ENCODE measurements around the gene ZFYVE27. TPM values are rescaled to one million over a fixed set of nuclear protein-coding genes. Genes with fewer than 3 reads are reported as not detected.

Gene ZFYVE27
- total and polyA plus RNA-seq, 4 donors = 21.1 to 33.9 (median 26.8) TPM

- no peak for DNase-seq
- no peak overlapping the region for H3K4me3 ChIP-seq
- 94 to 97% methylated on average over 15 of the region's 15 CpGs for WGBS, 2 donors
- H3K27ac ChIP-seq (ENCODE audit: low read depth in 1 of 2, low read length in 1 of 2) = no peak overlapping the region
- no peaks in the 10 kb centered on the region for H3K9me3 ChIP-seq (ENCODE audit: control insufficient read depth in 4 of 4, insufficient read depth in 3 of 4, low read length in 3 of 4)
- no peak for TF ChIP-seq CTCF (IDR thresholded peaks at IDR 0.05; ENCODE audit: control extremely low read depth, extremely low read depth)
- ATAC-seq (ENCODE audit: insufficient read depth, low FRiP score) = no peak
- H3K9ac ChIP-seq (ENCODE audit: insufficient read depth in 1 of 2, low read length in 2 of 2) = no peak overlapping the region
- H3K27me3 ChIP-seq (ENCODE audit: control insufficient read depth in 3 of 3, insufficient read depth in 3 of 3, low read length in 2 of 3) = no peaks in the 10 kb centered on the region
- H3K4me1 ChIP-seq (ENCODE audit: control insufficient read depth in 5 of 5, insufficient read depth in 5 of 5, low read length in 5 of 5) = peaks cover 0 to 3% (median 0%) of the 10 kb centered on the region in 5 donors
- H3K36me3 ChIP-seq (ENCODE audit: control insufficient read depth in 4 of 4, insufficient read depth in 4 of 4, low read length in 4 of 4) = peaks cover 17 to 37% (median 35%) of the 10 kb centered on the region in 4 donors
These were observed 7.6 kb downstream of the ZFYVE27 start for GRCh38 chr10:97744405-97745035.

- H3K4me1 ChIP-seq (ENCODE audit: control insufficient read depth in 5 of 5, insufficient read depth in 5 of 5, low read length in 5 of 5) = peaks cover 0 to 3% (median 0%) of the 10 kb centered on the region in 5 donors
- DNase-seq (no peak), ATAC-seq (ENCODE audit: insufficient read depth, low FRiP score) (no peak)
- H3K9ac ChIP-seq (ENCODE audit: insufficient read depth in 1 of 2, low read length in 2 of 2) = no peak overlapping the region
- TF ChIP-seq CTCF (IDR thresholded peaks at IDR 0.05; ENCODE audit: control extremely low read depth, extremely low read depth) = no peak
- 95 to 100% methylated on average over 1 of the region's 1 CpG for WGBS, 2 donors
- H3K9me3 ChIP-seq (ENCODE audit: control insufficient read depth in 4 of 4, insufficient read depth in 3 of 4, low read length in 3 of 4) = no peaks in the 10 kb centered on the region
- H3K4me3 ChIP-seq = no peak overlapping the region
- peaks cover 27 to 56% (median 40%) of the 10 kb centered on the region in 4 donors for H3K36me3 ChIP-seq (ENCODE audit: control insufficient read depth in 4 of 4, insufficient read depth in 4 of 4, low read length in 4 of 4)
- H3K27ac ChIP-seq (ENCODE audit: low read depth in 1 of 2, low read length in 1 of 2) = no peak overlapping the region
- no peaks in the 10 kb centered on the region for H3K27me3 ChIP-seq (ENCODE audit: control insufficient read depth in 3 of 3, insufficient read depth in 3 of 3, low read length in 2 of 3)
These were observed 10.6 kb downstream of the ZFYVE27 start for GRCh38 chr10:97747573-97747972.

GRCh38 chr10:97748116-97748515 is 11.2 kb downstream of the ZFYVE27 start:
- 87 to 91% methylated on average over 10 of the region's 10 CpGs for WGBS, 2 donors
- ATAC-seq (ENCODE audit: insufficient read depth, low FRiP score) (no peak), DNase-seq (peak in 2 of 3 donors; percentile 13 to 21)
- TF ChIP-seq CTCF (IDR thresholded peaks at IDR 0.05; ENCODE audit: control extremely low read depth, extremely low read depth) = no peak
- no peak overlapping the region for H3K4me3 ChIP-seq
- no peak overlapping the region for H3K27ac ChIP-seq (ENCODE audit: low read depth in 1 of 2, low read length in 1 of 2)
- peaks cover 0 to 3% (median 0%) of the 10 kb centered on the region in 5 donors for H3K4me1 ChIP-seq (ENCODE audit: control insufficient read depth in 5 of 5, insufficient read depth in 5 of 5, low read length in 5 of 5)
- no peaks in the 10 kb centered on the region for H3K9me3 ChIP-seq (ENCODE audit: control insufficient read depth in 4 of 4, insufficient read depth in 3 of 4, low read length in 3 of 4)
- peaks cover 28 to 61% (median 39%) of the 10 kb centered on the region in 4 donors for H3K36me3 ChIP-seq (ENCODE audit: control insufficient read depth in 4 of 4, insufficient read depth in 4 of 4, low read length in 4 of 4)
- no peaks in the 10 kb centered on the region for H3K27me3 ChIP-seq (ENCODE audit: control insufficient read depth in 3 of 3, insufficient read depth in 3 of 3, low read length in 2 of 3)
- H3K9ac ChIP-seq (ENCODE audit: insufficient read depth in 1 of 2, low read length in 2 of 2) = no peak overlapping the region
